ENCODE measurements around the gene DTNB.

The DTNB gene

GRCh38 chr2:25684577-25685473, 11.4 kb upstream of the DTNB start:
- TF ChIP-seq CTCF (IDR thresholded peaks at IDR 0.05; ENCODE audit: borderline replicate concordance, insufficient read depth, low read depth, low read length), result no peak
- no peak overlapping the region for H3K4me3 ChIP-seq (ENCODE audit: low read depth, low read length)

GRCh38 chr2:25682082-25682481, 8.7 kb upstream of the DTNB start:
- no peak overlapping the region for H3K4me3 ChIP-seq (ENCODE audit: low read depth, low read length)
- no peak for TF ChIP-seq CTCF (IDR thresholded peaks at IDR 0.05; ENCODE audit: borderline replicate concordance, insufficient read depth, low read depth, low read length)

- H3K4me3 ChIP-seq (ENCODE audit: low read depth, low read length), result no peak overlapping the region
- TF ChIP-seq CTCF (IDR thresholded peaks at IDR 0.05; ENCODE audit: borderline replicate concordance, insufficient read depth, low read depth, low read length), result no peak
Observed at GRCh38 chr2:25677877-25678276, 4.5 kb upstream of the DTNB start.

GRCh38 chr2:25674077-25674362, 643 bp upstream of the DTNB start:
- H3K4me3 ChIP-seq (ENCODE audit: low read depth, low read length), result peak overlapping the region; percentile 54
- TF ChIP-seq CTCF (IDR thresholded peaks at IDR 0.05; ENCODE audit: borderline replicate concordance, insufficient read depth, low read depth, low read length), result no peak

GRCh38 chr2:25672494-25673299, 680 bp downstream of the DTNB start:
- 0 out of 2 replicates have a peak, but pooled peaks have one; percentile 3 for TF ChIP-seq CTCF (IDR thresholded peaks at IDR 0.05; ENCODE audit: borderline replicate concordance, insufficient read depth, low read depth, low read length)
- H3K4me3 ChIP-seq (ENCODE audit: low read depth, low read length), result peak overlapping the region; percentile 60

- TF ChIP-seq CTCF (IDR thresholded peaks at IDR 0.05; ENCODE audit: borderline replicate concordance, insufficient read depth, low read depth, low read length), result no peak
- H3K4me3 ChIP-seq (ENCODE audit: low read depth, low read length), result no peak overlapping the region
Observed at GRCh38 chr2:25671622-25672021, 1.8 kb downstream of the DTNB start.

All from GM12875 (cell line).